Trophoblast cell (in vitro differentiated cells and primary cell): ENCODE measurements around the gene BUB1B.

ENCODE experiments used
- DNase-seq, 2 donors: peaks; one replicate each; pipeline ENCODE4 v3.0.0-alpha.2; 2016
- H2AFZ ChIP-seq: 2 replicates; pipeline ENCODE4 v1.6.1; 2013; ENCODE audit warnings: low read length, moderate library complexity, mild to moderate bottlenecking; ENCODE audit not compliant: insufficient read depth, poor library complexity
- H2AK5ac ChIP-seq: 2 replicates; pipeline ENCODE4 v1.6.1; 2013; ENCODE audit warnings: mild to moderate bottlenecking, low read length
- H2BK120ac ChIP-seq: 2 replicates; pipeline ENCODE4 v1.6.1; 2013; ENCODE audit warnings: low read length, mild to moderate bottlenecking, moderate library complexity; ENCODE audit not compliant: insufficient read depth, poor library complexity
- H2BK12ac ChIP-seq: 2 replicates; pipeline ENCODE4 v1.6.1; 2013; ENCODE audit warnings: mild to moderate bottlenecking, low read length, moderate library complexity
- H2BK5ac ChIP-seq: 2 replicates; pipeline ENCODE4 v1.6.1; 2013; ENCODE audit warnings: low read length, low read depth, moderate library complexity, mild to moderate bottlenecking; ENCODE audit not compliant: poor library complexity
- H3K14ac ChIP-seq: 2 replicates; pipeline ENCODE4 v1.6.1; 2013; ENCODE audit warnings: mild to moderate bottlenecking, low read length
- H3K18ac ChIP-seq: 2 replicates; pipeline ENCODE4 v1.6.1; 2013; ENCODE audit warnings: mild to moderate bottlenecking, low read length
- H3K23ac ChIP-seq: 2 replicates; pipeline ENCODE4 v1.6.1; 2013; ENCODE audit warnings: low read length
- H3K27ac ChIP-seq: 2 replicates; pipeline ENCODE4 v1.5.1; 2013; ENCODE audit warnings: low read depth, mild to moderate bottlenecking, inconsistent platforms, low read length, moderate library complexity
- H3K27me3 ChIP-seq: 2 replicates; pipeline ENCODE4 v1.6.1; 2013; ENCODE audit warnings: inconsistent platforms, mild to moderate bottlenecking, low read length, moderate library complexity; ENCODE audit not compliant: insufficient read depth
- H3K36me3 ChIP-seq, 2 experiments: 1 replicate in 1 of 2; 2 replicates in 1 of 2; pipeline ENCODE4 v1.6.1; 2013; ENCODE audit warnings: low read length in 2 of 2, mild to moderate bottlenecking in 2 of 2, moderate library complexity in 1 of 2; ENCODE audit not compliant: insufficient read depth in 2 of 2, control insufficient read depth in 1 of 2
- H3K4ac ChIP-seq: 2 replicates; pipeline ENCODE4 v1.6.1; 2013; ENCODE audit warnings: low read depth, mild to moderate bottlenecking, low read length, moderate library complexity
- H3K4me1 ChIP-seq, 2 experiments: 1 replicate in 1 of 2; 2 replicates in 1 of 2; pipeline ENCODE4 v1.6.1; 2013; ENCODE audit warnings: low read length in 2 of 2, mild to moderate bottlenecking in 2 of 2, moderate library complexity in 1 of 2; ENCODE audit not compliant: insufficient read depth in 2 of 2, control insufficient read depth in 1 of 2
- H3K4me2 ChIP-seq: 2 replicates; pipeline ENCODE4 v1.6.1; 2013; ENCODE audit warnings: inconsistent platforms, mild to moderate bottlenecking, low read length, moderate library complexity
- H3K4me3 ChIP-seq: 2 replicates; pipeline ENCODE4 v1.5.1; 2013; ENCODE audit warnings: mild to moderate bottlenecking, low read depth, low read length, inconsistent platforms
- H3K79me1 ChIP-seq: one replicate; pipeline ENCODE4 v1.6.1; 2013; ENCODE audit warnings: low read length
- H3K79me2 ChIP-seq: 2 replicates; pipeline ENCODE4 v1.6.1; 2013; ENCODE audit warnings: low read length, mild to moderate bottlenecking; ENCODE audit not compliant: control insufficient read depth, insufficient read depth, poor library complexity
- H3K9ac ChIP-seq: 2 replicates; pipeline ENCODE4 v1.6.1; 2013; ENCODE audit warnings: mild to moderate bottlenecking, low read length
- H3K9me3 ChIP-seq: 2 replicates; pipeline ENCODE4 v1.6.1; 2013; ENCODE audit warnings: low read depth, mild to moderate bottlenecking, control low read depth, inconsistent platforms, low read length; ENCODE audit not compliant: insufficient read depth
- H4K12ac ChIP-seq: 2 replicates; pipeline ENCODE4 v1.6.1; 2013; ENCODE audit warnings: low read depth, mild to moderate bottlenecking, low read length, moderate library complexity
- H4K8ac ChIP-seq: 2 replicates; pipeline ENCODE4 v1.6.1; 2013; ENCODE audit warnings: low read depth, mild to moderate bottlenecking, low read length, moderate library complexity
- H4K91ac ChIP-seq: one replicate; pipeline ENCODE4 v1.6.1; 2013; ENCODE audit warnings: low read depth, mild to moderate bottlenecking, low read length, moderate library complexity
- WGBS: extraction: QIAGEN DNeasy Blood & Tissue Kit; methylation state at CpG from one replicate; pipeline ENCODE4 v1.1.7; 2013; ENCODE audit warnings: missing lambda C conversion rate; ENCODE audit not compliant: insufficient read length, insufficient coverage; ENCODE audit errors: extremely low coverage; 5-methylcytosine and 5-hydroxymethylcytosine counted together

BUB1B gene

GRCh38 chr15:40226736-40227135 is 65.9 kb downstream of the BUB1B start:
- H3K14ac ChIP-seq = no peak overlapping the region
- H3K4me1 ChIP-seq = peaks cover 0 to 5% of the 10 kb centered on the region in 2 experiments
- no peaks in the 10 kb centered on the region for H3K27me3 ChIP-seq
- H4K8ac ChIP-seq = no peak overlapping the region
- H3K18ac ChIP-seq = no peak overlapping the region
- no peak overlapping the region for H4K91ac ChIP-seq
- H2BK12ac ChIP-seq = no peak overlapping the region
- H2AFZ ChIP-seq = no peak overlapping the region
- no peaks in the 10 kb centered on the region for H3K9me3 ChIP-seq
- no peak overlapping the region for H3K4ac ChIP-seq
- H3K23ac ChIP-seq = no peak overlapping the region
- DNase-seq = no peak
- no peak overlapping the region for H3K9ac ChIP-seq
- H3K27ac ChIP-seq = no peak overlapping the region
- H2AK5ac ChIP-seq = no peak overlapping the region
- no peak overlapping the region for H2BK5ac ChIP-seq
- H3K4me3 ChIP-seq = no peak overlapping the region
- no peak overlapping the region for H3K4me2 ChIP-seq
- H3K79me1 ChIP-seq = no peaks in the 10 kb centered on the region
- no peak overlapping the region for H2BK120ac ChIP-seq
- no peaks in the 10 kb centered on the region for H3K79me2 ChIP-seq
- peaks cover 2 to 3% of the 10 kb centered on the region in 2 experiments for H3K36me3 ChIP-seq
- H4K12ac ChIP-seq = no peak overlapping the region

- Histone ChIP-seq H3K79me2 (no peaks in the 10 kb centered on the region), H3K4me1 (peaks cover 0 to 5% of the 10 kb centered on the region in 2 experiments), H2BK5ac (no peak overlapping the region), H4K91ac (no peak overlapping the region), H3K4me3 (no peak overlapping the region), H3K9ac (no peak overlapping the region), H2BK120ac (no peak overlapping the region), H3K27me3 (no peaks in the 10 kb centered on the region), H3K4ac (no peak overlapping the region), H4K12ac (no peak overlapping the region), H3K18ac (no peak overlapping the region), H3K27ac (no peak overlapping the region), H3K79me1 (no peaks in the 10 kb centered on the region), H3K23ac (no peak overlapping the region), H3K4me2 (no peak overlapping the region), H2AK5ac (no peak overlapping the region), H2BK12ac (no peak overlapping the region), H2AFZ (no peak overlapping the region), H3K14ac (no peak overlapping the region), H4K8ac (no peak overlapping the region), H3K36me3 (peaks cover 2 to 3% of the 10 kb centered on the region in 2 experiments), H3K9me3 (no peaks in the 10 kb centered on the region)
- WGBS = no CpG with 5 or more reads among the region's 5 CpGs
- peak; percentile 88 to 94 for DNase-seq
These were observed 68.4 kb downstream of the BUB1B start for GRCh38 chr15:40229316-40229715.

GRCh38 chr15:40229956-40230355 is 69.1 kb downstream of the BUB1B start:
- Histone ChIP-seq H3K27ac (peak overlapping the region; percentile 12), H2BK12ac (no peak overlapping the region), H3K9me3 (no peaks in the 10 kb centered on the region), H4K8ac (no peak overlapping the region), H3K4ac (no peak overlapping the region), H4K91ac (no peak overlapping the region), H2BK120ac (no peak overlapping the region), H2AFZ (no peak overlapping the region), H3K27me3 (no peaks in the 10 kb centered on the region), H3K4me1 (peaks cover 0 to 5% of the 10 kb centered on the region in 2 experiments), H3K79me1 (no peaks in the 10 kb centered on the region), H3K9ac (no peak overlapping the region), H4K12ac (no peak overlapping the region), H3K79me2 (no peaks in the 10 kb centered on the region), H3K36me3 (peaks cover 2 to 3% of the 10 kb centered on the region in 2 experiments), H2BK5ac (no peak overlapping the region), H3K4me3 (no peak overlapping the region), H2AK5ac (no peak overlapping the region), H3K4me2 (no peak overlapping the region), H3K23ac (no peak overlapping the region), H3K14ac (no peak overlapping the region), H3K18ac (no peak overlapping the region)
- peak; percentile 93 to 99 for DNase-seq
- WGBS = no CpG with 5 or more reads among the region's 1 CpG

- H3K4me3 ChIP-seq = no peak overlapping the region
- no peak overlapping the region for H2BK120ac ChIP-seq
- no CpG with 5 or more reads among the region's 7 CpGs for WGBS
These were observed 71.8 kb downstream of the BUB1B start for GRCh38 chr15:40232625-40233070.

More at GRCh38 chr15:40232625-40233070, 71.8 kb downstream of the BUB1B start:
- Histone ChIP-seq H3K18ac (no peak overlapping the region), H3K4ac (no peak overlapping the region), H3K4me1 (peaks cover 0 to 5% of the 10 kb centered on the region in 2 experiments), H3K79me1 (no peaks in the 10 kb centered on the region), H3K9me3 (no peaks in the 10 kb centered on the region), H2BK12ac (no peak overlapping the region), H3K27ac (no peak overlapping the region), H3K23ac (no peak overlapping the region), H2AK5ac (peak overlapping the region; percentile 54), H2BK5ac (no peak overlapping the region), H3K36me3 (peaks cover 2 to 3% of the 10 kb centered on the region in 2 experiments), H3K27me3 (no peaks in the 10 kb centered on the region), H3K79me2 (no peaks in the 10 kb centered on the region), H4K8ac (no peak overlapping the region), H3K14ac (no peak overlapping the region), H4K12ac (peak overlapping the region; percentile 43), H3K4me2 (no peak overlapping the region), H4K91ac (no peak overlapping the region), H3K9ac (no peak overlapping the region), H2AFZ (no peak overlapping the region)
- no peak for DNase-seq
